ENCODE results near the gene GMEB2.
"Not testable (repeated sequence)": the region's sequence is repeated elsewhere in the genome, so short reads cannot be mapped to it uniquely, and the experiment has no call there.

Gene GMEB2

GRCh38 chr20:63636752-63637628, 10.1 kb upstream of the GMEB2 start:
- DNase-seq, result no peak

- peak; percentile 43 to 90 (median 67) for DNase-seq
Measured at GRCh38 chr20:63635431-63636141, 8.7 kb upstream of the GMEB2 start.

DNA sequence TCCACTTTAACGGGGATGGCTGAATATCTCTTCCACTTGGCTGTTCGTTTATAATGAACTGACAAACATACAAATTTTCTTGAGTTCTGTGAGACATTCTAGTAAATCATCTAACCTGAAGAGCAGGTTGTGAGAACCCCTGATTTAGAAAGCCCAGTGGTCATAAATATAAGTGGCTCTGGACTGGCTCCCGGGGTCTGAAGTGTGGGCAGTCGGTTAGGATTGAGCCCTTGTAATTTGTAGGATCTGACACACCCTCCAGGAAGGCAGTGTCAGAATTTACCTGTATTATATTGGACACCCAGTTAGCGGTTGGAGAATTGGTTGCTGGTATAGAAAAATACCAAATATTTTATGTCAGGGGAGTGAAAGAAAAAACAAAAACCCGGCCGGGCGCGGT, 6.8 kb upstream of the GMEB2 start:
- DNase-seq, result no peak

GRCh38 chr20:63631426-63631825, 4.5 kb upstream of the GMEB2 start:
- DNase-seq, result not testable (repeated sequence)

DNA sequence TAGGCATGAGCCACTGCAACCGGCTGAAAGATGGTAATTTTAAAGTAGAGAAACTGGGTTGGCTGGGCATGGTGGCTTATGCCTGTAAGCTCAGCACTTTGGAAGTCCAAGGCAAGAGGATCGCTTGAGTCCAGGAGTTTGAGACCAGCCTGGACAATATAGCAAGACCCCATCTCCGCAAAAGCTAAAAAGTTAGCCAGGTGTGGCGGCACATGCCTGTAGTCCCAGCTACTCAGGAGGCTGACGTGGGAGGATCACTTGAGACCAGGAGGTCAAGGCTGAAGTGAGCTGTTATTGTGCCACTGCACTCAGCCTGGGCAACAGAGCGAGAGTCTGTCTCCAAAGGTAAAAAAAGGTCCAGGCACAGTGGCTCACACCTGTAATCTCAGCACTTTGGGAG, 4.1 kb upstream of the GMEB2 start:
- DNase-seq, result not testable (repeated sequence)

DNA sequence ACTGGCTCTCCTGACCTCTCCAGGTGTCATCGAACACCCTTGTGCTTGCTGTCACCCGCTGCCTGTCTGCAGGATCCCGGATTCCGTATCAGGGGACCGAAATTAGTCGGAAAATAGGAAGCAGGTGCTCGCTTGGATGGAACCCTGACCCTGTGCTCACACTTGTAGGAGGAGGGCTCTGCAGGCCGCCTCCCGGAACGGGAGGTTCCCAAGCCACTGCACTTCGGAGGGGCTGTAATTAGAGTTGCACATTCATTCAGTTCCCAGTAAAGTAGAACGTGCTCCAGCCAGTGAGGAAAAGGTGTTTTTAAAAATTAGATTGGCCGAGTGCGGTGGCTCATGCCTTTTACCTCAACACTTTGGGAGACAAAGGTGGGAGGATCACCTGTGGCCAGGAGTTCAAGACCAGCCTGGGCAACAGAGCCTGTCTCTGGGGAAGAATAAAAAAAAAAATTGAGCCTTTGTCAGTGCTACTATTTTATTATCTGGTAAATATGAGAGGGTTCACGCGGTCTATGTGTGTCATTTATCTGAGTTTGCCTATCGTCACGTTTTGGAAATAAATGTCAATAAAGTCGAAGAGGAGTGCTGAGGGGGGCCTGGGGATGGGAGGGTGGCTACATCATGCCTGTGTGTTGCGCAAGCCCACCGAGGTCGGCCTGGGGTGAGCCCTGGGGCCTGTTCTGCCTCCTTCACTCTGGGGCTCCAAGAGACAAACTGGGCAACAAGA, 1.5 kb upstream of the GMEB2 start:
- DNase-seq, result peak in 1 of 5 donors; percentile 77

GRCh38 chr20:63627751-63628245, 897 bp upstream of the GMEB2 start:
- no peak for DNase-seq

- peak in 3 of 5 donors; percentile 90 to 94 (median 92) for DNase-seq
Measured at GRCh38 chr20:63627129-63627750, 339 bp upstream of the GMEB2 start.

- DNase-seq, result no peak
Measured at GRCh38 chr20:63625771-63626423, 1.0 kb downstream of the GMEB2 start.

GRCh38 chr20:63624486-63624885, 2.4 kb downstream of the GMEB2 start:
- no peak for DNase-seq

GRCh38 chr20:63622732-63623131, 4.2 kb downstream of the GMEB2 start:
- no peak for DNase-seq

- DNase-seq, result no peak
Measured at GRCh38 chr20:63622096-63622495, 4.8 kb downstream of the GMEB2 start.

DNA sequence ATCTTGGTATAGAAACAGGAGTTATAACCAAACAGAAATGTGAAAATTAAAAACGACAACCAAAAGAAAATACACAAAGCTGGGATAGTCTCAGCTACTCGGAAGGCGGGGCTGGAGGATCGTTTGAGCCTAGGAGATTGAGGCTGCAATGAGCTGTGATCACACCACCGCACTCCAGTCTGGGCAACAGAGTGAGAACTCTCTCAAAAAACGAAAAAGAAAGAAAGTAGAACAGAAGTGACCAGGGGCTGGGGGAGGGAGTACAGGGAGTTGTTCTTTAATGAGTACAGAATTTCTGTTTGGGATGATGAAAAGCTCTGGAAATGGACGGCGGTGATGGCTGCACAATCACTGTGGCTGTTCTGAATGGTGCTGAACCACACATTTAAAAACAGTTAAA, 5.9 kb downstream of the GMEB2 start:
- DNase-seq, result no peak

- no peak for DNase-seq
Measured at GRCh38 chr20:63619505-63619904, 7.4 kb downstream of the GMEB2 start.

- no peak for DNase-seq
Measured at GRCh38 chr20:63619086-63619485, 7.8 kb downstream of the GMEB2 start.

GRCh38 chr20:63618291-63618980, 8.5 kb downstream of the GMEB2 start:
- DNase-seq, result no peak

- DNase-seq, result no peak
Measured at GRCh38 chr20:63617876-63618265, 9.0 kb downstream of the GMEB2 start.

GRCh38 chr20:63617092-63617875, 9.6 kb downstream of the GMEB2 start:
- DNase-seq, result no peak

- DNase-seq, result not testable (repeated sequence)
Measured at GRCh38 chr20:63613863-63614594, 12.9 kb downstream of the GMEB2 start.
